SU-DHL-6 (cell line): ENCODE measurements around the gene RNF17.

Experiments
- CTCF ChIP-seq: fragments of 200-600 bp; sonication (generic); IDR thresholded peaks from one replicate; pipeline ENCODE4 v1.5.1; 2017; ENCODE audit warnings: antibody characterized with exemption, mild to moderate bottlenecking, low read length, moderate library complexity; ENCODE audit not compliant: insufficient read depth, poor library complexity, severe bottlenecking
- EZH2phosphoT487 ChIP-seq: fragments of 200-600 bp; sonication (generic), shearing (Covaris generic); conservative IDR thresholded peaks from 2 replicates; pipeline ENCODE4 v1.6.1; 2018; ENCODE audit warnings: mild to moderate bottlenecking, antibody characterized with exemption, low read length, moderate library complexity, mixed read lengths

DNA sequence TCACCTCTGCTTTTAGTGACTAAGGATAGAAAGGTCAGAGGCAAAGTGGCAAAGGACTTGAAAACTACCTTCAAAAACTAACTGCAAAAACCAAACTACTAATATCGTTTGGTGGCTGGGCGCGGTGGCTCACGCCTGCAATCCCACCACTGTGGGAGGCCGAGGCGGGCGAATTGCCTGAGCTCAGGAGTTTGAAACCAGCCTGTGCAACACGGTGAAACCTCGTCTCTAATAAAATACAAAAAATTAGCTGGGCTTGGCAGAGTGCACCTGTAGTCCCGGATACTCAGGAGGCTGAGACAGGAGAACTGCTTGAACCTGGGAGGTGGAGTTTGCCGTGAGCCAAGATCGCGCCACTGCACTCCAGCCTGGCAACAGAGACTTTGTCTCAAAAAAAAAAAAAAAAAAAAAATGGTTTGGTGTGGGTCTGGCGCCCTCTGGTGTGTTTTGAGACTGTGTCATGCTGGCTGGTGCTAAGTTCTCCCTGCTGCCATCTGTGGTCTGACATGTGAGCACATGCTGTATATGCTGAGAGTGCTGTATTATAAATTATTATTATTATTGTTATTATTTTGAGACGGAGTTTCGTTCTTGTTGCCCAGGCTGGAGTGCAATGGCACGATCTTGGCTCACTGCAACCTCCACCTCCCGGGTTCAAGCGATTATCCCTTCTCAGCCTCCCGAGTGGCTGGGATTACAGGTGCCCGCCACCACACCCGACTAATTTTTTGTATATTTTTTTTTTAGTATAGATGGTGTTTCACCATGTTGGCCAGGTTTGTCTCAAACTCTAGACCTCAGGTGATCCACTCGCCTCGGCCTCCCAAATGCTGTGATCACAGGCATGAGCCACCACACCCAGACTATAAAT, 36.0 kb upstream of the RNF17 start:
- TF ChIP-seq CTCF (peak; percentile 75), EZH2phosphoT487 (no peak)
